Mesenchymal stem cell (in vitro differentiated cells and primary cell): ENCODE data around the gene ACSF3.
A peak's percentile ranks its signal among the peaks of the same experiment; 100 is the strongest.

Experiments used
- DNase-seq: peaks from one replicate; pipeline ENCODE4 v3.0.0-alpha.2; 2013
- H2AFZ ChIP-seq: one replicate; pipeline ENCODE4 v1.6.1; 2013; ENCODE audit warnings: low read depth, mild to moderate bottlenecking, control low read depth, inconsistent platforms, low read length, moderate library complexity
- H2AK5ac ChIP-seq: 2 replicates; pipeline ENCODE4 v1.6.1; 2013; ENCODE audit warnings: low read length, moderate library complexity, mild to moderate bottlenecking, inconsistent platforms; ENCODE audit not compliant: severe bottlenecking
- H2BK120ac ChIP-seq: one replicate; pipeline ENCODE4 v1.6.1; 2013; ENCODE audit warnings: low read depth, mild to moderate bottlenecking, inconsistent platforms, low read length, moderate library complexity
- H2BK12ac ChIP-seq, 2 experiments: one replicate each; pipeline ENCODE4 v1.6.1; 2013; ENCODE audit warnings: inconsistent platforms in 2 of 2, low read length in 2 of 2, mild to moderate bottlenecking in 2 of 2, moderate library complexity in 2 of 2, control low read depth in 1 of 2
- H2BK15ac ChIP-seq: one replicate; pipeline ENCODE4 v1.6.1; 2013; ENCODE audit warnings: mild to moderate bottlenecking, low read depth, inconsistent platforms; ENCODE audit not compliant: poor library complexity, severe bottlenecking
- H2BK5ac ChIP-seq: 2 replicates; pipeline ENCODE4 v1.6.1; 2013; ENCODE audit warnings: low read depth, mild to moderate bottlenecking, low read length, control low read depth, inconsistent platforms; ENCODE audit not compliant: poor library complexity, severe bottlenecking
- H3K14ac ChIP-seq, 2 experiments: one replicate each; pipeline ENCODE4 v1.6.1; 2013; ENCODE audit warnings: inconsistent platforms in 2 of 2, low read length in 2 of 2, control low read depth in 1 of 2, mild to moderate bottlenecking in 1 of 2, moderate library complexity in 1 of 2
- H3K18ac ChIP-seq, 2 experiments: one replicate each; pipeline ENCODE4 v1.6.1; 2013; ENCODE audit warnings: inconsistent platforms in 2 of 2, low read length in 2 of 2, control low read depth in 1 of 2, low read depth in 1 of 2, mild to moderate bottlenecking in 1 of 2
- H3K23ac ChIP-seq, 2 experiments: one replicate each; pipeline ENCODE4 v1.6.1; 2013; ENCODE audit warnings: inconsistent platforms in 2 of 2, low read length in 2 of 2, mild to moderate bottlenecking in 2 of 2, moderate library complexity in 2 of 2, control low read depth in 1 of 2
- H3K27ac ChIP-seq: 2 replicates; pipeline ENCODE4 v1.5.1; 2013; ENCODE audit warnings: mild to moderate bottlenecking, moderate library complexity, low read length, control low read depth, inconsistent platforms; ENCODE audit not compliant: poor library complexity, severe bottlenecking
- H3K27me3 ChIP-seq, 2 experiments: 2 replicates each; pipeline versions ENCODE4 v1.6.1 to v1.7.0; 2013; ENCODE audit warnings: low read length in 2 of 2, mild to moderate bottlenecking in 2 of 2, moderate library complexity in 2 of 2, control low read depth in 1 of 2, inconsistent platforms in 1 of 2; ENCODE audit not compliant: control insufficient read depth in 1 of 2, insufficient read depth in 1 of 2
- H3K36me3 ChIP-seq, 2 experiments: 2 replicates each; pipeline versions ENCODE4 v1.6.1 to v1.7.0; 2013; ENCODE audit warnings: low read length in 2 of 2, control low read depth in 1 of 2, inconsistent platforms in 1 of 2, low read depth in 1 of 2, mild to moderate bottlenecking in 1 of 2; ENCODE audit not compliant: insufficient read depth in 2 of 2, control insufficient read depth in 1 of 2
- H3K4ac ChIP-seq, 2 experiments: one replicate each; pipeline ENCODE4 v1.6.1; 2013; ENCODE audit warnings: inconsistent platforms in 2 of 2, low read length in 2 of 2, mild to moderate bottlenecking in 2 of 2, moderate library complexity in 2 of 2, control low read depth in 1 of 2, low read depth in 1 of 2
- H3K4me1 ChIP-seq: 2 replicates; pipeline ENCODE4 v1.6.1; 2013; ENCODE audit warnings: low read depth, low read length, control low read depth; ENCODE audit not compliant: control insufficient read depth, insufficient read depth
- H3K4me2 ChIP-seq: 2 replicates; pipeline ENCODE4 v1.6.1; 2013; ENCODE audit warnings: low read length, mild to moderate bottlenecking, inconsistent platforms; ENCODE audit not compliant: poor library complexity, severe bottlenecking
- H3K4me3 ChIP-seq, 2 experiments: 2 replicates each; pipeline versions ENCODE4 v1.5.1 to v1.7.0; 2013; ENCODE audit warnings: low read length in 2 of 2, mild to moderate bottlenecking in 2 of 2, control low read depth in 1 of 2, low read depth in 1 of 2; ENCODE audit not compliant: insufficient read depth in 1 of 2
- H3K79me1 ChIP-seq: replicated peaks from 2 replicates; pipeline ENCODE4 v1.6.1; 2013; ENCODE audit warnings: mild to moderate bottlenecking, control low read depth, low read length, inconsistent platforms; ENCODE audit not compliant: poor library complexity, severe bottlenecking
- H3K9ac ChIP-seq: 2 replicates; pipeline ENCODE4 v1.7.0; 2013; ENCODE audit warnings: mild to moderate bottlenecking, low read length, moderate library complexity
- H3K9me3 ChIP-seq: 2 replicates; pipeline ENCODE4 v1.7.0; 2013; ENCODE audit warnings: mild to moderate bottlenecking, low read length; ENCODE audit not compliant: control insufficient read depth
- H4K8ac ChIP-seq: one replicate; pipeline ENCODE4 v1.6.1; 2013; ENCODE audit warnings: inconsistent platforms, mild to moderate bottlenecking, low read length, moderate library complexity
- H4K91ac ChIP-seq: one replicate; pipeline ENCODE4 v1.6.1; 2013; ENCODE audit warnings: mild to moderate bottlenecking, low read length, inconsistent platforms
- whole genome bisulfite sequencing: methylation state at CpG from one replicate; pipeline ENCODE4 v1.1.7; 2013; ENCODE audit warnings: mixed read lengths; 5-methylcytosine and 5-hydroxymethylcytosine counted together

The ACSF3 gene

GRCh38 chr16:89192956-89193575 lies 99.4 kb downstream of the ACSF3 start:
- H3K27ac ChIP-seq = no peak overlapping the region

GRCh38 chr16:89193576-89194293 lies 100.1 kb downstream of the ACSF3 start:
- peak overlapping the region in 1 of 2 experiments; percentile 8 for H2BK12ac ChIP-seq
- H3K4ac ChIP-seq = no peak overlapping the region
- no peak overlapping the region for H2BK5ac ChIP-seq
- no peak overlapping the region for H3K4me3 ChIP-seq
- no peak overlapping the region for H2BK120ac ChIP-seq
- H2BK15ac ChIP-seq = peak overlapping the region; percentile 74
- H2AFZ ChIP-seq = no peak overlapping the region
- peaks cover 15% of the 10 kb centered on the region for H3K4me1 ChIP-seq
- no peak overlapping the region for H3K4me2 ChIP-seq
- peak overlapping the region; percentile 64 to 90 for H3K18ac ChIP-seq
- peaks cover 0 to 7% of the 10 kb centered on the region in 2 experiments for H3K36me3 ChIP-seq
- H2AK5ac ChIP-seq = no peak overlapping the region
- no peak overlapping the region for H3K23ac ChIP-seq
- no peak overlapping the region for H3K14ac ChIP-seq
- no peak overlapping the region for H3K9ac ChIP-seq
- peaks cover 10 to 48% of the 10 kb centered on the region in 2 experiments for H3K27me3 ChIP-seq
- no peak overlapping the region for H3K27ac ChIP-seq
- H3K9me3 ChIP-seq = no peaks in the 10 kb centered on the region
- no peaks in the 10 kb centered on the region for H3K79me1 ChIP-seq
- DNase-seq = no peak
- 85% methylated on average over 38 of the region's 38 CpGs for WGBS
- peak overlapping the region; percentile 87 for H4K8ac ChIP-seq
- H4K91ac ChIP-seq = no peak overlapping the region

More at GRCh38 chr16:89192956-89193575, 99.4 kb downstream of the ACSF3 start:
- Histone ChIP-seq H3K4ac (no peak overlapping the region), H4K8ac (peak overlapping the region; percentile 87), H3K9me3 (no peaks in the 10 kb centered on the region), H2AK5ac (no peak overlapping the region), H2BK15ac (peak overlapping the region; percentile 74), H3K4me3 (no peak overlapping the region), H3K18ac (peak overlapping the region; percentile 64 to 90), H2BK12ac (peak overlapping the region in 1 of 2 experiments; percentile 8), H3K23ac (no peak overlapping the region), H3K36me3 (peaks cover 0 to 5% of the 10 kb centered on the region in 2 experiments), H3K9ac (no peak overlapping the region), H4K91ac (no peak overlapping the region), H2BK120ac (no peak overlapping the region), H2BK5ac (no peak overlapping the region), H3K14ac (no peak overlapping the region), H2AFZ (no peak overlapping the region), H3K4me2 (no peak overlapping the region), H3K4me1 (peaks cover 15% of the 10 kb centered on the region), H3K79me1 (no peaks in the 10 kb centered on the region), H3K27me3 (peaks cover 4 to 41% of the 10 kb centered on the region in 2 experiments)
- WGBS = 5% methylated on average over 36 of the region's 39 CpGs
- peak; percentile 84 for DNase-seq

DNA sequence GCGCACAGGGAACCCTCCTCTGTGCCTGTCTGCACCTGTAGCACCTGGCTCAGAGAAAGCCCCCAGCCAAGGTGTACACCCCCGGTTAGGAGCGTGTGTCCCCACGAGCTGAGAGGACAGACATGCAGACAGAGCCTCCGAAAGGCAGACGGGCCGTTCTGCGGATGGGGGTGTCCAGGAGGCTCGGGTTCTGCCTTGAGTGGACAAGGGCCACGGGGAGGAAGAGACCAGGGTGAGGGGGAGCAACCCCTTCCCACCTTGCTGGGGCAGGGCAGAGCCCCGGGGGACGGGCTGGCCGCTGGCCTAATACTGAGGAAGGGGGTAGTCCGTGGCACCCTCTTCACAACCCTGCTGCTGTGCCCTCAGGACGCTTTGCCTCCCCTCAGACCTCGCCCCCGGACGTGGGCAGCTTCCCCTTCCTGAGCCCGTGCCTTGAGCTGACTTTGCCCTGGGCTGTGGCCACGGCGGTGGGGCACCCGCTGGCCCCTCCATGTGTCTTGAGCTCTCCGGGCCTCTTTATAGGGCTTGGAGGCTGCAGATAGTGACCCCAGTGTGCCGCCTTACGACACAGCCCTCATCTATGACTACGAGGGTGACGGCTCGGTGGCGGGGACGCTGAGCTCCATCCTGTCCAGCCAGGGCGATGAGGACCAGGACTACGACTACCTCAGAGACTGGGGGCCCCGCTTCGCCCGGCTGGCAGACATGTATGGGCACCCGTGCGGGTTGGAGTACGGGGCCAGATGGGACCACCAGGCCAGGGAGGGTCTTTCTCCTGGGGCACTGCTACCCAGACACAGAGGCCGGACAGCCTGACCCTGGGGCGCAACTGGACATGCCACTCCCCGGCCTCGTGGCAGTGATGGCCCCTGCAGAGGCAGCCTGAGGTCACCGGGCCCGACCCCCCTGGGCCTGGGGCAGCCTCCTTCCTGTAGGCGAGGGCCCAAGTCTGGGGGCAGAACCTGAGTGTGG lies 101.0 kb downstream of the ACSF3 start:
- H2AK5ac ChIP-seq = no peak overlapping the region
- peaks cover 15% of the 10 kb centered on the region for H3K4me1 ChIP-seq

More for the DNA sequence above, 101.0 kb downstream of the ACSF3 start:
- Histone ChIP-seq H2BK12ac (no peak overlapping the region), H3K14ac (no peak overlapping the region), H2BK120ac (no peak overlapping the region), H3K4me2 (no peak overlapping the region), H3K27ac (no peak overlapping the region), H2BK5ac (no peak overlapping the region), H3K4me3 (no peak overlapping the region), H3K23ac (no peak overlapping the region), H4K8ac (no peak overlapping the region), H3K27me3 (peaks cover 19 to 57% of the 10 kb centered on the region in 2 experiments), H3K9me3 (no peaks in the 10 kb centered on the region), H2BK15ac (peak overlapping the region; percentile 80), H3K4ac (no peak overlapping the region), H3K9ac (no peak overlapping the region), H3K18ac (no peak overlapping the region), H2AFZ (no peak overlapping the region), H3K79me1 (no peaks in the 10 kb centered on the region), H4K91ac (peak overlapping the region; percentile 70), H3K36me3 (peaks cover 0 to 7% of the 10 kb centered on the region in 2 experiments)
- no peak for DNase-seq
- 93% methylated on average over 45 of the region's 45 CpGs for WGBS
